IPS-15b (cell line): ENCODE data around the gene CDH1.
"Not testable (repeated sequence)": the region's sequence is repeated elsewhere in the genome, so short reads cannot be mapped to it uniquely, and the experiment has no call there.

Experiments used
- H3K27me3 ChIP-seq: one replicate; pipeline ENCODE4 v1.6.1; 2013; ENCODE audit warnings: low read length; ENCODE audit not compliant: control insufficient read depth, insufficient read depth
- H3K36me3 ChIP-seq: one replicate; pipeline ENCODE4 v1.6.1; 2013; ENCODE audit warnings: low read length; ENCODE audit not compliant: control insufficient read depth, insufficient read depth
- H3K4me1 ChIP-seq: one replicate; pipeline ENCODE4 v1.6.1; 2013; ENCODE audit warnings: mild to moderate bottlenecking, low read length; ENCODE audit not compliant: control insufficient read depth, insufficient read depth
- H3K4me3 ChIP-seq: one replicate; pipeline ENCODE4 v1.5.1; 2013; ENCODE audit warnings: low read depth, low read length
- H3K9ac ChIP-seq: one replicate; pipeline ENCODE4 v1.6.1; 2013; ENCODE audit warnings: low read depth, mild to moderate bottlenecking, low read length
- H3K9me3 ChIP-seq: one replicate; pipeline ENCODE4 v1.6.1; 2013; ENCODE audit warnings: mild to moderate bottlenecking, low read length; ENCODE audit not compliant: control insufficient read depth, insufficient read depth

The CDH1 gene

GRCh38 chr16:68784226-68784625, 47.1 kb downstream of the CDH1 start:
- no peak overlapping the region for H3K4me3 ChIP-seq
- H3K9me3 ChIP-seq = no peaks in the 10 kb centered on the region
- H3K27me3 ChIP-seq = no peaks in the 10 kb centered on the region
- peaks cover 6% of the 10 kb centered on the region for H3K4me1 ChIP-seq
- H3K9ac ChIP-seq = no peak overlapping the region
- H3K36me3 ChIP-seq = peaks cover 2% of the 10 kb centered on the region

GRCh38 chr16:68784721-68785120, 47.6 kb downstream of the CDH1 start:
- H3K36me3 ChIP-seq = peaks cover 2% of the 10 kb centered on the region
- H3K9me3 ChIP-seq = no peaks in the 10 kb centered on the region
- H3K4me1 ChIP-seq = peaks cover 5% of the 10 kb centered on the region
- no peaks in the 10 kb centered on the region for H3K27me3 ChIP-seq
- no peak overlapping the region for H3K9ac ChIP-seq
- no peak overlapping the region for H3K4me3 ChIP-seq

- H3K9me3 ChIP-seq = no peaks in the 10 kb centered on the region
- H3K27me3 ChIP-seq = no peaks in the 10 kb centered on the region
- H3K36me3 ChIP-seq = peaks cover 2% of the 10 kb centered on the region
- H3K4me3 ChIP-seq = no peak overlapping the region
- H3K4me1 ChIP-seq = peaks cover 10% of the 10 kb centered on the region
- H3K9ac ChIP-seq = no peak overlapping the region
Observed at GRCh38 chr16:68785715-68786114, 48.6 kb downstream of the CDH1 start.

GRCh38 chr16:68786685-68787418, 49.8 kb downstream of the CDH1 start:
- Histone ChIP-seq H3K4me1 (peaks cover 9% of the 10 kb centered on the region), H3K9me3 (no peaks in the 10 kb centered on the region), H3K36me3 (peaks cover 2% of the 10 kb centered on the region), H3K4me3 (no peak overlapping the region), H3K27me3 (no peaks in the 10 kb centered on the region), H3K9ac (no peak overlapping the region)

- H3K9me3 ChIP-seq, H3K27me3 ChIP-seq, H3K36me3 ChIP-seq, H3K9ac ChIP-seq, H3K4me3 ChIP-seq: not testable (repeated sequence)
- peaks cover 12% of the 10 kb centered on the region for H3K4me1 ChIP-seq
Observed at GRCh38 chr16:68787419-68787807, 50.3 kb downstream of the CDH1 start.

- H3K4me1 ChIP-seq = peaks cover 21% of the 10 kb centered on the region
- peak overlapping the region; percentile 37 for H3K9ac ChIP-seq
Observed at GRCh38 chr16:68790130-68790761, 53.2 kb downstream of the CDH1 start.

GRCh38 chr16:68790944-68791343, 53.9 kb downstream of the CDH1 start:
- Histone ChIP-seq H3K4me1 (peaks cover 21% of the 10 kb centered on the region), H3K36me3 (no peaks in the 10 kb centered on the region), H3K9me3 (no peaks in the 10 kb centered on the region), H3K27me3 (no peaks in the 10 kb centered on the region), H3K9ac (peak overlapping the region; percentile 37), H3K4me3 (no peak overlapping the region)

More at GRCh38 chr16:68790130-68790761, 53.2 kb downstream of the CDH1 start:
- no peaks in the 10 kb centered on the region for H3K27me3 ChIP-seq
- H3K9me3 ChIP-seq = no peaks in the 10 kb centered on the region
- H3K4me3 ChIP-seq = no peak overlapping the region
- no peaks in the 10 kb centered on the region for H3K36me3 ChIP-seq

- no peaks in the 10 kb centered on the region for H3K9me3 ChIP-seq
- H3K27me3 ChIP-seq = no peaks in the 10 kb centered on the region
- H3K4me3 ChIP-seq = no peak overlapping the region
- peaks cover 21% of the 10 kb centered on the region for H3K4me1 ChIP-seq
- peak overlapping the region; percentile 47 for H3K9ac ChIP-seq
- no peaks in the 10 kb centered on the region for H3K36me3 ChIP-seq
Observed at GRCh38 chr16:68792465-68793324, 55.6 kb downstream of the CDH1 start.

- Histone ChIP-seq H3K4me1 (peaks cover 25% of the 10 kb centered on the region), H3K9ac (no peak overlapping the region), H3K9me3 (no peaks in the 10 kb centered on the region), H3K27me3 (no peaks in the 10 kb centered on the region), H3K36me3 (no peaks in the 10 kb centered on the region), H3K4me3 (no peak overlapping the region)
Observed at GRCh38 chr16:68793401-68793857, 56.3 kb downstream of the CDH1 start.

- Histone ChIP-seq H3K9ac (no peak overlapping the region), H3K27me3 (no peaks in the 10 kb centered on the region), H3K4me1 (peaks cover 12% of the 10 kb centered on the region), H3K4me3 (no peak overlapping the region), H3K36me3 (peaks cover 12% of the 10 kb centered on the region), H3K9me3 (no peaks in the 10 kb centered on the region)
Observed at GRCh38 chr16:68798398-68798797, 61.3 kb downstream of the CDH1 start.

GRCh38 chr16:68800257-68800875, 63.3 kb downstream of the CDH1 start:
- no peak overlapping the region for H3K9ac ChIP-seq
- no peaks in the 10 kb centered on the region for H3K9me3 ChIP-seq

More at GRCh38 chr16:68800257-68800875, 63.3 kb downstream of the CDH1 start:
- peaks cover 12% of the 10 kb centered on the region for H3K36me3 ChIP-seq
- H3K4me3 ChIP-seq = no peak overlapping the region
- H3K4me1 ChIP-seq = peaks cover 12% of the 10 kb centered on the region
- no peaks in the 10 kb centered on the region for H3K27me3 ChIP-seq
